Tibial nerve (tissue), 3 donors: Measurements from ENCODE around the gene STRN3.

Experiments used
- CTCF ChIP-seq, 5 experiments: fragments of 200-600 bp in 3 of 5; fragments of 450-650 bp in 2 of 5; sonication (generic) in 3 of 5; IDR thresholded peaks; one replicate each; pipeline ENCODE4 v1.5.1; 2016 to 2019; ENCODE audit warnings: antibody characterized with exemption in 5 of 5, mild to moderate bottlenecking in 3 of 5, moderate library complexity in 2 of 5
- POLR2A ChIP-seq, 2 donors: fragments of 450-650 bp; IDR thresholded peaks; one replicate each; pipeline ENCODE4 v1.6.1; 2017; ENCODE audit warnings: antibody characterized with exemption in 2 of 2, mild to moderate bottlenecking in 2 of 2, moderate library complexity in 2 of 2

DNA sequence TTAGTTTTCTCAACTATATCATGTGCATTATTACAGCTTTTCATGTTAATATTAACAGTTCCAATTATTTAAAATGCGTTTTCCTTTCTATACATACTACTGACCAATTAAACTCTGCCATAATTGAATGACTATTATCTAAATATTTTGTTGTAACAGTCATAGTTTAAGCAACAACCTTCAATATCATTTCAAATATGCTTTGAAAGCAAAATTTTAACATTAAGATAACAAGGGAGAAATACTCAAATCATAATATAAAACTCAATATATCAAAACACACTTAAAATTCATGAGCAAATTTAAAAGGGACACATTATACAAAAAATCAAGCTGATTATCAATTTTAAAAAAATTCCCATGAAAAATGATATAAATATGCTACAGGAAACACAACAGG is 111.4 kb downstream of the STRN3 start:
- TF ChIP-seq CTCF (IDR thresholded peaks at IDR 0.05) (no peak), POLR2A (IDR thresholded peaks at IDR 0.05) (no peak)
